ENCODE measurements around the gene PLCB1. TPM values are rescaled to one million over a fixed set of nuclear protein-coding genes. Genes with fewer than 3 reads are reported as not detected.

The PLCB1 gene
- polyA plus RNA-seq, 3 donors, result 36.5 to 51.1 (median 46.4) TPM

DNA sequence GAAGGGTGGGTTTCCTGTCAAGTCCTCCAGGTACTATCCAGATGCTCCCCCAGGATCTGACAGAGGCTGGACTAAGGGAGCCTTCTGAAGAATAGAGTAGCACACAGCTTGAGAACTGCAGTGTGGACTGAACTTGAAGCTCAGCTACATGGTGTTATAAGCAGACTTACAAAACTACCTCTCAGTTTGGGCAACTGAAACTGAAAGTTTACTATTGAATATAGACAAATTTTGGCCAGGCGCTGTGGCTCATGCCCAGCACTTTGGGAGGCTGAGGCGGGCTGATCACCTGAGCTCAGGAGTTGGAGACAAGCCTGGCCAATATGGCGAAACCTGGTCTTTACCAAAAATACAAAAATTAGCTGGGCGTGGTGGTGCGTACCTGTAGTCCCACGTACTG, 348.5 kb downstream of the PLCB1 start:
- no peak for DNase-seq (ENCODE audit: extremely low read depth in 1 of 11, low read depth in 9 of 11, low spot score in 4 of 11)

DNA sequence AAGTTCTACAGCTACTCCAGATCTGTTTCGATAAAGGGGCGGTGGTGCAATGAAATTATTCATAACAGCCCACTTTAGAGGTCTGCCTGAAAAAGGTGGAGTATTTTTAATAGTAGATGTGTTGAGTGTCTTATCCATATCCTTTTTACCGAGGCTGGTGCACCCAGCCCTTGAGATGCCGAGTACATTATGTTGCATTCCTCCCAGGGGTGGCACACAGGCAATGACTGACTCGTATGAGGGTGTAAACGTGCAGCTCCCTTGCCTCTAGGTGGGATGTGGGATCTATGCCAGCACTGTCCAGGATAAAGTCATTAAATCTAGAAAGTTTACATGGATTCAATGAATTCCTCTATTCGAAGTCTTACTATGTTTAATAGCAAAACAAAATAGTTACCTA, 355.6 kb downstream of the PLCB1 start:
- DNase-seq (ENCODE audit: extremely low read depth in 1 of 11, low read depth in 9 of 11, low spot score in 4 of 11), result no peak

DNA sequence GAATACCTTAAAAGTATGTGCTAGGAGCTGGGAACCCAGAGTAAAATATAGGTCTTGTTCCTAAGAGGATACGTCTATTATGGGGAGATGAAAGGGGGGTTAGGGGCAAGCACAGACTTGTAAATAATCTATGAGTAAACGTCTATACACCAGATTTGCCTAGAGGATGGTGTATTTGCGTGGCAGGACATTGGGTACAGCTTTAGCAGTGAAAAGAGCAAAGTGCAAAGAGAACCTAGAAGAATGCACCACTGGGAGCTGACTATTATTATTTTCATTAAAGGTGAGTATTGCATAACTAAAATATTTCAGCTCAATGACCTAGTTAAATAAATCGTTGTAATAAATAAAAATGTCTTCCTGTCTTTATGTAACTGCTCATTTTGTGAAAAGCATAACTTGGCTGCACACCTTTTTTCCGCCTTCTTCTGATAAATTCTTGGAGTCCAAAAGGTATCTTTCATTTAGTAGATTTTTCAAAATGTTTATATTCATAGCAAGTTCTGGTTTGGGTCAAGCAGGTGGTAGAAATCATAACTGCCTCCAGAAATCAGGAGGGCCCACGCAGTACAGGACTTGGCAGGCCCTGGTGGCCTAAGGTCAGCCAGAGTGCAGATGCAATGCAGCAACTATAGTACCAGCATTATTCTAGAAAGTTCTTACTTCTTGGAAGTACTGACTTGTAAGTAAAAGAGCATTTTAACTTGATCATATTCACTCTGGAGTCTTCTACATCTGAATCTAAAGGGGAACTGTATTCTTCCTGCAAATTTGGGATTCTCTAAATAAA, 357.2 kb downstream of the PLCB1 start:
- no peak for DNase-seq (ENCODE audit: extremely low read depth in 1 of 11, low read depth in 9 of 11, low spot score in 4 of 11)

DNA sequence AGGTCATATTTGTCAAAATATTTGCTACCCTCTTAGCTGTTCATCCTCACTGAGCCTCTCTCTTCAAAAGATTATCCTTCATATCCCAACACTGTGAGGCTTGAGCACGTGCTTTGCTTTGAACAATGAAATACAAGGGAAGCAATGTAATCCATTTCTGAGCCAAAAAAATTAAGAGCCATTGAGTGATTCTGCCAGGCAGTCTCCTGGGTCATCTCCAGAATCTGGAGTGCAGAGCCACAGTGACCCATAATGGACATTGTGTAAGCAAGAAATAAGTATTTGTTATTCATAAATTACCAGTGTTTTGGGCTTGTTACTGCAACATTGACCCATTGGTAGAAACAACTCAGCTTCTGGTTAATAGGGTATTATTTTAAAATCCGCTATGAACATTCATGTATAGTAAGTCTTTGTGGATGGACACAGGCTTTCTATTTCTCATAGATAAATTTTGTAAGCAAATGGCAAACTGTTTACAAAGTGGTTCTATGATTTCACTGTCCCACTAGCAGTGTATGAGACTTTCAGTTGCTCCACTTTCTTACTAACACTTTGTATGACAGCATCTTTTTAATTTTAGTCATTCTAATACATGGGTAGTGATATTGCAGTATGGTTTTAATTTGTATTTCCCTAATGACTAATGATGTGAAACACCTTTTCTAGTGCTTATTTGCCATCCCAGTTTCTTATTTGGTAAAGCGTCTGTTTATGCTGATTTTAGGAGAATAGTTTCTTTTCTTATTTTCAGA, 358.2 kb downstream of the PLCB1 start:
- no peak for DNase-seq (ENCODE audit: extremely low read depth in 1 of 11, low read depth in 9 of 11, low spot score in 4 of 11)

DNA sequence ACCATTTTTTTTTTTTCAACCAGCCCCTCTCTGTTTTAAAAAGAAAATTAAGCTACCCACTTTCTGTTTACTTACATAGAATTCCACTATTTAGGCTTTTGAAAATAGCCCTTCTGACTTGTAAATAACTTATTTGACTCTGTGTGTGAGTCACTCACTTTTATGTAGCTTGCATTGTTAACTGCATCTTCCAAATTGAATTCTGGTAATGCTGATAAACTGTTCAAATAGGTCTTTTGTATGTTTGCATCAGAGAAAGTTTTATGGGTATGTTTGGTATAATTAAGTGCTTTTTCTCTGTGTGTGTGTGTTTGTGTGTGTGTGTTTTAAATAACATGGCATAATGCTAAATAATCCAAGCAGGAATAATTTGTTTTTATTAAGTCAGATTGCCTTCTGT, 360.1 kb downstream of the PLCB1 start:
- DNase-seq (ENCODE audit: extremely low read depth in 1 of 11, low read depth in 9 of 11, low spot score in 4 of 11), result no peak

DNA sequence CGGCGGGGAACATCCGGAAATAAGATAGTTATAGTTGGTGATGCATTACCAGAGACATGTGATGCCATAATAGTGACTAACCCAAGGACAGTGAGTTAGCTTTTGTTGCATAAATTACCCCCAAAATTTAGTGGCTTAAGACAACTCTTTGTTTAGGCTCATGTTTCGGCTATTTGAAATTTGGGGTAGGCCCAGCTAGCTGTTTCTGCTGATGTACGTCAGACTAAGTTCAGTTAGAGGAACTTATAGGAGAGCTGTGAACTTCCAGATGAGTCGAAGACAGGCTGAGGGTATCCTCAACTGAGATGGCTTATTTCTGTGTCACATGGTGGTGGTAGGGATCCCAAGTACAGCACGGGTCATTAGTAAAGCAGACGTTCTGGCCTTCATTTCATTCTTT, 366.5 kb downstream of the PLCB1 start:
- DNase-seq (ENCODE audit: extremely low read depth in 1 of 11, low read depth in 9 of 11, low spot score in 4 of 11), result no peak

DNA sequence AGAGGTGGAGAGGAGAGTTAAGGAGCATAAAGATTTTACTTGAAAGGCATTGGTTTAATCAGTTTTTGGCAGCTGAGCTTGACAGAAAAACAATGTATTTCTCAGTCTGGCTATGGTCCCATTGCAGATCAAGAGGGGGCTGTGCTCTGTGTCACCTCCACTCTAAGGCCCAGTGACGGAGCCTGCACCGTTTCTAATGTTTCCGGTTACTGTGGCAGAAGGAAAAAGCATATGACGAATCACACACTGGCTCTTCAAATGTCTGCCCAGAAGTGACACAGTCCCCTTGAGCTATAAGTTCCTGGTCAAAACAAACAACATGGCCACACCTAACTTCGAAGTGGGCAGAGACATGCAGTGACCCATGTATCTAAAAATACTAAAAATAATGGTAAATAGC, 372.0 kb downstream of the PLCB1 start:
- DNase-seq (ENCODE audit: extremely low read depth in 1 of 11, low read depth in 9 of 11, low spot score in 4 of 11), result no peak

DNA sequence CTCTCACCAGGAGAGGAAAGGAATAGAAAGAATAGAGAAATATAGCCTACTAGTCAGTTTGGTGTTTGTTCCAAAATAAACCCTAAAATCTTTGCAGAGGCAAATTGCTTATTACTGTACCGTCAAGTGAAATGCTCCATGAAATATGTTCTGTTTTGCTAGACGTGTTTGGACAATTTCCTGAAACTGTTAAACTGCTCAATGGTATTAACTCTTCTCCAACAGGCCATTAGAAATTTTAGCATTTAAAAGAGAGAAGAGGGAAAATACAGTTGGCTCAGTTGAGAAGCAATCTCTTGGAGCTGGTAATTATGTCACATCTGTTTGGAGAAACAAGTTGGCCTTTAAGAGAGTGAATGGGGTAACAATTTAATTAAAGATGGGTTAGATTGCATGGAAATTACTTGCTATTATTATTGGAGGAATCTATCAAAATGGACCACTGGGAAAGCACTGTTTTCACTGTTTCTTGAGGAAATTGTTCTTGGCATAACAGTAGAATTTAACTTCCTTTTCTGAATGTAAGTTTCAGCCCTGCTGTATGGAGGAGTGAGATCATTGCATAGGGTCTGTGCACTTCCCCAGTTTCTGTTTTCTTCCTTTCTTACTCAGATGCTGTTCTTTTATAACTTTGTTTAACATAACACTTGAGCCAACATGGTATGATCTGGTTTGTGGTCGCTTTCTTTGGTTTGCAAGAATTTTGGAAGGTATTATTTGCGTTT, 373.6 kb downstream of the PLCB1 start:
- peak in 4 of 11 donors; percentile 13 to 29 (median 20) for DNase-seq (ENCODE audit: extremely low read depth in 1 of 11, low read depth in 9 of 11, low spot score in 4 of 11)

DNA sequence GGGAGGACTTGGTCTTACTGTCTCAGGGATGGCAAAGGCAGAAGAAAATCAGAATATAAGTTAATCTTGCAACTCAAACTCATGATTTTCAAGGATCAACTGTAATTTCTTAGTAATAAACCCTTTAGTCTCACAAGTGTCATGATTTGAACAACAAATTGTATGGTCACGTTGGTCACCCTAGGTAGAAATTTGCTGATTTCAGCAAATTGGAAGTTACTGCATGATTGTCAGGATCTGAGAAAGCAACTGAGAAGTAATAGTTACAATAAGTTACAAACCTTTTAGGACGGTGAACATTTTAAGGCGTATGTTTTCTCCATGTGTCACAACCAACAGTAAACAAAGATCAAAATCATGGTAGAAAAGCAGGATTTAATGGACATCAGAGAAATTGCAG, 375.2 kb downstream of the PLCB1 start:
- no peak for DNase-seq (ENCODE audit: extremely low read depth in 1 of 11, low read depth in 9 of 11, low spot score in 4 of 11)

DNA sequence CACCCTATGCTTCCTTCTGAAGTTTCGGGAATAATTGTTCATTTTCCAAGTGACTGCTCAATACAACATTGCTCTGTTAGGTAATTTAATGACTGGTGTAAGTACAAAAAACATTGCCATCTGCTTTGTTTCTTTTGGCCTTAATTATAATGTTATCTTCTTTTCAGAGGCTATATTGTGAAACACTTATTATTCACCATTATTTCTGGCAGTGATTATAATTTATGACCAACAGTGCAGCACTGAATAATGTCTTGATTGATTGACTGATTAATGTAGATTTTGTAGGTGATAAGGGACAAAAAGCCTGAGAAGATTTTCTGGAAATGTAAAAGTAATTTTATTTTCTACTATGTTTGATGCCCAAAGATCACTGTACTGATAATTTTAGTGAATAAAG, 377.7 kb downstream of the PLCB1 start:
- DNase-seq (ENCODE audit: extremely low read depth in 1 of 11, low read depth in 9 of 11, low spot score in 4 of 11), result no peak

DNA sequence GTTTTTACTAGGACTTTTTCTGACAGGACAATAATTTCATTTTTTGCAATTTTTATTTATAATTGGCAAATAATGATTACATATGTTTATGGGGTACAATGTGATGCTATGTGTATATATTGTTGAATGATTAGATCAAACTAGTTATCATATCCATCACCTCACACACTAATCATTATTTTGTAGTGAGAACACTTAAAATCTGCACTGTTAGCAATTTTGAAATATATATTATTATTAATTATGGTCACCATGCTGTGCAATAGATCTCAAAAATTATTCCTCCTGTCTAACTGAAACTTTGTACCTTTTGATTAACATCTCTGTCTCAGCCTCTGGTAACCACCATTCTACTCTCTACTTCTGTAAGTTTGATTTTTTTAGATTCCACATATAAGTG, 378.7 kb downstream of the PLCB1 start:
- no peak for DNase-seq (ENCODE audit: extremely low read depth in 1 of 11, low read depth in 9 of 11, low spot score in 4 of 11)

DNA sequence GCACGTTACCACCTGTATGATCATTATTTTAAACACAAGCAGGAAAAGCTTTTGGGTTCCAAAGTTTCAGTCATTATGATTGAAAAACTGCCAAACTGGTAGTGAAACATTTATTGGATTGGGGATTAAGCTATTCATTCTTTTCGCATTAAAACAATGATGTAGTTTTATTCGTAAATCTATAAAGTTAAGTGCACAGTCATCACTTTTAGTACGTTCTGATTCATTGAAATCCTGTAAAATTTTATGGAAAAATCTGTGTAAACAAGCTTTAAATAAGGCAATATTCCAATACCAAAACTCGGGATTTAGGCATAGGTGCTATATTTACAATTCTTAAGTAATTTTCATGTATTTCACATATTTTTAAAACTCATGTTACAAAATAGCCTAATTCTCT, 379.9 kb downstream of the PLCB1 start:
- no peak for DNase-seq (ENCODE audit: extremely low read depth in 1 of 11, low read depth in 9 of 11, low spot score in 4 of 11)

DNA sequence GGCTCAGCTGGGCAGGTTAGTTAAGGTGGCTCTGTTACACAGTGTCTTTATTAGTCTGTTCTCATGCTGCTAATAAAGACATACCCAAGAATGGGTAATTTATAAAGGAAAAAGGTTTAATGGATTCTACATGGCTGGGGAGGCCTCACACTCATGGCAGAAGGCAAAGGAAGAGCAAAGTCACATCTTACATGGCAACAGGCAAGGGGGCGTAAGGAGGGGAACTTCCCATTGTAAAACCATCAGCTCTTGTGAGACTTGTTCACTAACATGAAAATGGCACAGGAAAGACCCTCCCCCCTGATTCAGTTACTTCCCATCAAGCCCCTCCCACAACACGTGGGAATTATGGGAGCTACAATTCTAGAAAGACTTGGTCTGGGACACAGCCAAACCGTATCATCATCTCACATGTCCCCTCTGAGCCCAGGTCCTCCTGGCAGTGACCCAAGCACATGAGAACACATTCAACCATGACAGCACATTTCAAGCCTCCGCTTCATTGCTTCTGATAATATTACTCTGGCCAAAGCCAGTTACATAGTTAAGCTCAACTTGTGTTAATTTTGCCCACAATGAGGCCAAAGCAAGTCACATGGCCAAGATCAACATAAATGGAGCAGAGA, 383.9 kb downstream of the PLCB1 start:
- no peak for DNase-seq (ENCODE audit: extremely low read depth in 1 of 11, low read depth in 9 of 11, low spot score in 4 of 11)

DNA sequence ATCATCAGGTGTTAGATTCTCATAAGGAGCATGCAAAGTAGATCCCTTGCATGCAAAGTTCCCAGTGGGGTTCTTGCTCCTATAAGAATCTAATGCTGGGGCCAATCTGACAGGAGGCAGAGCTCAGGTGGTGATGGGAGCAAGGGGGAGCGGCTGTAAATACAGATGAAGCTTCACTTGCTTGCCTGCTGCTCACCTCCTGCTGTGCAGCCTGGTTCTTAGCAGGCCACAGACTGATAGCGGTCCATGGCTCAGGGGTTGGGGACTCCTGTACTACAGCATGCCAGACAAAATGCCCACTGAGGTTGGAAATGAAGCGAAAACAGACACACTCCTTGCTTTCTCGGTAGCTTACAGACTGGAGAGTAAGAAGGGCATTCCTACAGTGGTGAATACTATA, 386.8 kb downstream of the PLCB1 start:
- no peak for DNase-seq (ENCODE audit: extremely low read depth in 1 of 11, low read depth in 9 of 11, low spot score in 4 of 11)

DNA sequence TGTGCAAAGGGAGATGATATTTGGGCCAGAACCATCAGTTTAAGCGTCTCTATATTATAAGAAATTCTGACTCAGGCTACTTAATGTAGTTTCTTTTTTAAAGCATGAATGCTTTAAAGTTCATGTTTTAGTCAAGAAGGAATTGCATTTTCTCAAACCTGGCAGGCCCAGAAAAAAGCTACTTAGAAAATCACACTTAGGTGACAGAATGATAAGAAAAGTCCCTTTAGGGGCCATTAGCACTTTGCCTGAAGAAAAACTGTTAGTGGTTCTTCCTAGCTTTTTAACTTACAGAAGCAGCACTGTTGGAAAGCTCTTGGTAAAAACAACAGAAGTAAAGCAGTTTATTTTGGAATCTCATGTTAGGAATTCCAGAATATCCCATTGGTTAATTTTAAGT, 387.8 kb downstream of the PLCB1 start:
- no peak for DNase-seq (ENCODE audit: extremely low read depth in 1 of 11, low read depth in 9 of 11, low spot score in 4 of 11)

DNA sequence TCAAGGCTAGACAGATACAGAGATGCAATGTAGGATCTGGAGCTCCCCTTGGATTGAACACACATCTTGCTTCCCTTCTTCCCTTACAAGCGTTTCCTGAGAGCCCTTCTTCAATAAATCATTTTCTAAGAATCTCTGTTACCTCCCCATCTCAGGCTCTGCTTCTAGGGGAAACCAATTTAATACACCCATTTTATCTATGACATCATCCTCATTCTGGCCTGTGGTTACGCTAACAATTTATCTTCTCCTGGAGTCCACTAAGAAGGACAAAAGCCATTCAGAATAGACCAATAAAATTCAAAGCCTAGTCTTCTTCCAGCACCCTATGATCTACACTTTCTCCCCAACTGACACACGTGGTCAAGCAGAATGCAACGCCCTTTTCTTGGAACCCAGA, 390.1 kb downstream of the PLCB1 start:
- no peak for DNase-seq (ENCODE audit: extremely low read depth in 1 of 11, low read depth in 9 of 11, low spot score in 4 of 11)

DNA sequence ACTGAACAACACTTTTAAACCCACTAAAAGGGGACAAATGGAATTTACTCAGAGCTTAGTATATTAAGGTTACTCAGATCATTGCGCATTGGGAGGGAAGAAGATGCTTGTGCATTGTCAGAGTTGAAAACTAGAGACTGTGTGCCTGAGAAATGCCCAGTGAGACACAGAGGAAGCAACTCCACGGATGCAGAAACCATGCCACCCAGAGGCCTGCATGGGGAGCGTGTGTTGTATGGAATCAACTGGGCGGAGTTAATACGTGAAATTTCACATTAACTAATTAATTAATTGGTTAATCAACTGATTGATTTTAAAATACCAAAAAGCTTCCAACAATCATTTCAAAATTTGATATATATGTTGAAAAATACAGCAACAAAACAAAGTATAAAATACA, 391.6 kb downstream of the PLCB1 start:
- no peak for DNase-seq (ENCODE audit: extremely low read depth in 1 of 11, low read depth in 9 of 11, low spot score in 4 of 11)

DNA sequence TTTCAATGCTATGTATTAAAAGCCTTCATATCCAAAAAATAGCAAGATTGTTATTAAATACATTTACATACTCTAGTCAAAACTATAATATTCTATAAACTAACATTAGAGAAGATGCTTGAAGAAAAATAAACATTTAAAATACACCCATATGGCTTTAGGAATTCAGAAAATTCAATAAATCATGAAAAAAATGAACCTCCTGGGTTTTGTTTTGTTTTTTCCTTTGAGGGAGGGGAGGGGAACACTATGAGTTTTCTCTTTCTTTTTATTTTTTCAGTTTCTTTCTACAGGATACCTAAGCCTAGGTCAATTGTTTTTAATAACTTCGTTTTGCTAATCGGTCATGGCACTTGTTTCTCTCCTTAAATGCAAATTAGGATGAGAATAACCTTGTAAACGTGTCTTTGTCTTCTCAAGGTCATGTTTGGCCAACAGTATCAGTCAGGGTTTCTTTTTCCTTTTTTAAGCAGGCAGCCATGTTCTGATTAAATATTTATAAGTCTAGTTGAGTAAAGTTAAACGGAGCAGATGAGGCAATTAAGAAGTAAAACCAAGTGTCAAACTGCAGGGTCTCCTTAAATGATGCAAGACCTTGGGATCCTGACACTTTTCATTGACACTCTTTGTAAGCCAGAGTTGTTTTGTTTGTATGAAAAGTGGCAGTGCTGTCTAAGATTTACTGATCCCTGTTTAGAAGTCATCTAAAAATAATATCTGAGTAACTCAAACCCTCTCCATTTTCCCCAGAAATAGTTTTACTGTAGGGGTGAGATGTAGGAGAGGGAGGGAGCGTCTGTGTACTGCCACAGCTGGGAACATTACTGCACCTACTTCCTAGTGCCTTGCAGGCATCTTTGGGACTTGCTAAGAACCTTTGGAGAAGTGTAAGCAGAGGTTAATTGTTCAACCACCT, 392.3 kb downstream of the PLCB1 start:
- no peak for DNase-seq (ENCODE audit: extremely low read depth in 1 of 11, low read depth in 9 of 11, low spot score in 4 of 11)

DNA sequence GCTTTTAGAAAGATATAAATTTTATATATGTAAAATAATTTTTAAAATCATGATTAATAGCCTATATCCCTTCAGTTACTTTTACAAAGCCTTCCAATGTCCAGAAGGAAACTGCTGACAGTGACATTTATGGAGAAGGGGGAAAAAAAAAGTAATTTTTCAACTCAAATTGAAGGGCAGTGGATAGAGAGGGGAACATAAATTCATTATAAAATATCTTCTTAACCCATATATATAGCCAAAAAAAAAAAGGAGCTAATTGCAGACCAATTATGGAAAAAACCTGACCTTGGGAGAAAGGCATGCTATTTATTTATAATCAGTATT, 392.9 kb downstream of the PLCB1 start:
- DNase-seq (ENCODE audit: extremely low read depth in 1 of 11, low read depth in 9 of 11, low spot score in 4 of 11), result no peak

All from renal cortex interstitium (tissue), 11 donors.